CD4-positive, alpha-beta T cell (primary cell): ENCODE data around the gene RBMS3. TPM values are rescaled to one million over a fixed set of nuclear protein-coding genes. Genes with fewer than 3 reads are reported as not detected.

ENCODE experiments used
- ATAC-seq: fragments of 200-7000 bp; cut with Tn5 transposase; one replicate; pipeline ENCODE4 v1.10.0; 2022; ENCODE audit warnings: mild to moderate bottlenecking; ENCODE audit not compliant: poor library complexity
- CTCF ChIA-PET: fragments of 350-600 bp; sonication (Branson Sonifier 250); formaldehyde crosslinking; loops from one replicate; lab custom pipeline; 2021; ENCODE audit warnings: antibody characterized with exemption, inconsistent platforms; lab: Charles Lee
- POLR2A ChIA-PET: fragments of 350-600 bp; sonication (Branson Sonifier 250); formaldehyde crosslinking; loops from one replicate; lab custom pipeline; 2021; ENCODE audit warnings: antibody characterized with exemption, inconsistent platforms; lab: Charles Lee
- DNase-seq, 14 experiments: peaks; one replicate each; pipeline ENCODE4 v3.0.0-alpha.2; 2013 to 2020; ENCODE audit warnings: mixed read lengths in 2 of 14
- H3K27ac ChIP-seq, 2 donors: one replicate each; pipeline versions ENCODE4 v1.5.1 to v1.7.0; 2013; ENCODE audit warnings: low read length in 2 of 2, low read depth in 1 of 2, mild to moderate bottlenecking in 1 of 2
- H3K27me3 ChIP-seq, 2 experiments: 1 replicate in 1 of 2; 2 replicates in 1 of 2; pipeline versions ENCODE4 v1.6.1 to v1.7.0; 2013; ENCODE audit warnings: low read length in 2 of 2, control low read depth in 1 of 2, mild to moderate bottlenecking in 1 of 2, moderate library complexity in 1 of 2; ENCODE audit not compliant: insufficient read depth in 2 of 2, control insufficient read depth in 1 of 2
- H3K36me3 ChIP-seq: one replicate; pipeline ENCODE4 v1.6.1; 2013; ENCODE audit warnings: low read length, control low read depth; ENCODE audit not compliant: insufficient read depth
- H3K4me1 ChIP-seq: one replicate; pipeline ENCODE4 v1.6.1; 2013; ENCODE audit warnings: low read length, control low read depth; ENCODE audit not compliant: insufficient read depth
- H3K4me3 ChIP-seq: one replicate; pipeline ENCODE4 v1.5.1; 2013; ENCODE audit warnings: mild to moderate bottlenecking, low read length, moderate library complexity
- H3K9me3 ChIP-seq, 2 experiments: 1 replicate in 1 of 2; 2 replicates in 1 of 2; pipeline versions ENCODE4 v1.6.1 to v1.7.0; 2013; ENCODE audit warnings: low read length in 2 of 2, mild to moderate bottlenecking in 2 of 2, control low read depth in 1 of 2, moderate library complexity in 1 of 2; ENCODE audit not compliant: control insufficient read depth in 1 of 2, insufficient read depth in 1 of 2
- H3K27ac Mint-ChIP-seq: one replicate; pipeline ENCODE4 v1.8.0; 2020; ENCODE audit warnings: mixed read lengths
- H3K27me3 Mint-ChIP-seq: one replicate; pipeline ENCODE4 v1.8.0; 2021; ENCODE audit warnings: mixed read lengths
- H3K36me3 Mint-ChIP-seq: one replicate; pipeline ENCODE4 v1.8.0; 2021; ENCODE audit warnings: low read depth, mixed read lengths
- H3K4me1 Mint-ChIP-seq: one replicate; pipeline ENCODE4 v1.8.0; 2021; ENCODE audit warnings: low read depth, mixed read lengths
- H3K4me3 Mint-ChIP-seq: one replicate; pipeline ENCODE4 v1.8.0; 2020; ENCODE audit warnings: mild to moderate bottlenecking, mixed read lengths
- H3K9me3 Mint-ChIP-seq: one replicate; pipeline ENCODE4 v1.8.0; 2020; ENCODE audit warnings: mixed read lengths
- intact Hi-C, 2 experiments: fragments of 100-400 bp; cut with DNase I in 1 of 2; cut with micrococcal nuclease in 1 of 2; formaldehyde crosslinking; loops; one replicate each; pipeline versions ENCODE4 v1.15.1 to v1.9.0; 2023 to 2025; cut with DNase I, micrococcal nuclease
- total RNA-seq, 174 experiments: library from RNA in 2 of 174; stranded (reverse) in 2 of 174; gene quantifications; one replicate each; pipeline ENCODE4 v1.2.3 and lab custom pipeline; 2021 to 2026
- TF ChIP-seq, protein P1 (sequence below): fragments of 200-600 bp; IDR thresholded peaks from one replicate; pipeline ENCODE4 v1.8.0; 2022; ENCODE audit warnings: antibody characterized with exemption, mild to moderate bottlenecking

The RBMS3 gene
- total RNA-seq, 2 experiments from 2014 or later, result 1.6 to 1.7 TPM

- peaks cover 2% of the 10 kb centered on the region for H3K9me3 Mint-ChIP-seq
- no peak overlapping the region for H3K4me3 ChIP-seq
- H3K36me3 ChIP-seq, result no peaks in the 10 kb centered on the region
- H3K4me1 Mint-ChIP-seq, result peaks cover 5% of the 10 kb centered on the region
- H3K9me3 ChIP-seq, result peaks cover 0 to 4% of the 10 kb centered on the region in 2 experiments
- H3K36me3 Mint-ChIP-seq, result no peaks in the 10 kb centered on the region
- no peaks in the 10 kb centered on the region for H3K27me3 ChIP-seq
- H3K27ac Mint-ChIP-seq, result no peak overlapping the region
- no peak overlapping the region for H3K4me3 Mint-ChIP-seq
- H3K27me3 Mint-ChIP-seq, result no peaks in the 10 kb centered on the region
- CTCF ChIA-PET, result no interaction called here
- DNase-seq (no peak), ATAC-seq (no peak)
- TF ChIP-seq, protein P1, sequence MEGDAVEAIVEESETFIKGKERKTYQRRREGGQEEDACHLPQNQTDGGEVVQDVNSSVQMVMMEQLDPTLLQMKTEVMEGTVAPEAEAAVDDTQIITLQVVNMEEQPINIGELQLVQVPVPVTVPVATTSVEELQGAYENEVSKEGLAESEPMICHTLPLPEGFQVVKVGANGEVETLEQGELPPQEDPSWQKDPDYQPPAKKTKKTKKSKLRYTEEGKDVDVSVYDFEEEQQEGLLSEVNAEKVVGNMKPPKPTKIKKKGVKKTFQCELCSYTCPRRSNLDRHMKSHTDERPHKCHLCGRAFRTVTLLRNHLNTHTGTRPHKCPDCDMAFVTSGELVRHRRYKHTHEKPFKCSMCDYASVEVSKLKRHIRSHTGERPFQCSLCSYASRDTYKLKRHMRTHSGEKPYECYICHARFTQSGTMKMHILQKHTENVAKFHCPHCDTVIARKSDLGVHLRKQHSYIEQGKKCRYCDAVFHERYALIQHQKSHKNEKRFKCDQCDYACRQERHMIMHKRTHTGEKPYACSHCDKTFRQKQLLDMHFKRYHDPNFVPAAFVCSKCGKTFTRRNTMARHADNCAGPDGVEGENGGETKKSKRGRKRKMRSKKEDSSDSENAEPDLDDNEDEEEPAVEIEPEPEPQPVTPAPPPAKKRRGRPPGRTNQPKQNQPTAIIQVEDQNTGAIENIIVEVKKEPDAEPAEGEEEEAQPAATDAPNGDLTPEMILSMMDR, result no peak
- H3K4me1 ChIP-seq, result no peaks in the 10 kb centered on the region
- intact Hi-C loops, result no loop called here
- H3K27ac ChIP-seq, result no peak overlapping the region
- POLR2A ChIA-PET, result no interaction called here
Observed at GRCh38 chr3:29438580-29438979, 157.7 kb downstream of the RBMS3 start.

DNA sequence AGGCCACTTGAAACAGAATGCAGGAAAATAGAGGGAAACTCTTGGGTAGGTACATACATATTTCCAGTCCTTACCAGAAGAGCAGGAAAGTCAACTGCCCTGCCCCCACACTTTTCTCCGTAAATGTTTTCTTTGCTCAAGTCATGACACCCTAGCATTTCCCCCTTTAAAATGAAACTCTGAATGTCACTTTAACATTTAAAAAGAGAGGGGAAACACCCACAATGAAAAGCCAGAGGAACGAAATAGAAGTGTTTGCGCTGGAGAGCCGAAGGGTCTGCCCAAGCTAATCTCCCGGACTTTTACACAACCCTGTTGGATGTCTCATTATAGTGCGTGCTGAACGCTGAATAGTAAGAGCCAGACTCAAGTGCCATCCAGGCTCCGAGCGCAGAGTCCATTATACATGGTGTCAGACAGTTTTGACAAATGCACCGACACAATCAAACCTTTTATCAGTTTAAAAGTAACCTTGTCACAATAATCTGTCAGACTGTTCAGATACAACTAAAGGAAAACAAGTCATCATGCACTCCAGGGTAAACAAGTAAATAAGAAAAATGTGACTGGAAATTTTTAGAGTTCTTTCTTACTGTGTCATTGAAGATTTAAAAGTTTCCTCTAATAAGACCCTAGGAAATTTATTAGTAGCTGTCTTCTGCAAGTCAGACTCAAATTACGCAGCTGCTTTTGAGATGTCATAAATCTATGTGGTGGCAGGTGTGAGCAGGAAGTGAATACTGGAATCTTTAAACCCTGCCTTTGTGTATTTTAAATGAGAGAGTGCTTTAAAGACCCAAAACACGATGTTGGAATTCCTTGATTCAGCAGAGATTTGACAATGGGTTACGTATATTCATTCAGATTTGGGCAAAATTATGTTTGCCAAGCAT is 159.8 kb downstream of the RBMS3 start:
- DNase-seq, result no peak
- Mint-ChIP-seq H3K4me3 (peak overlapping the region; percentile 52), H3K36me3 (no peaks in the 10 kb centered on the region), H3K27me3 (no peaks in the 10 kb centered on the region), H3K27ac (no peak overlapping the region), H3K9me3 (peaks cover 4% of the 10 kb centered on the region), H3K4me1 (peaks cover 5% of the 10 kb centered on the region)
- POLR2A ChIA-PET, result no interaction called here
- no peak for ATAC-seq
- Histone ChIP-seq H3K9me3 (peaks cover 0 to 1% of the 10 kb centered on the region in 2 experiments), H3K4me1 (no peaks in the 10 kb centered on the region), H3K27ac (no peak overlapping the region), H3K4me3 (no peak overlapping the region), H3K36me3 (no peaks in the 10 kb centered on the region), H3K27me3 (no peaks in the 10 kb centered on the region)
- intact Hi-C loops, result no loop called here
- CTCF ChIA-PET, result no interaction called here
- TF ChIP-seq, protein P1, result no peak

DNA sequence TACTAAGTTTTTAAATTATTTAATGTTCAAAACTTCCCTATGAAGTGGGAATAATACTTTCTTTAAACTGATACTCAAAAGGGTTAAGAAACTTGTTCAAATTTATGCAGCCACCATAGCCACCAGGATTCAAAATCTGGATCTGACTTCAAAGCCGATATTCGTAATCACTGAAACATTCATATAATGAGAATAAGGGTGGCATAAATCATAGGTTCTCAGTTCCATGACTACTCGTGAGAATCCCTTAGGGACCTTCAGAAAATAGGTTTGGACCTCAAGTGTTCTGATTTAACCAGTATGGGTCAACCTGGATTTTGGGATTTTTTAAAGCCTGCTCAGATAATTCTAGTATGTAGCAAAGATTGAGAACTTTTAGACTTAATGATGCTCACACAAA is 160.6 kb downstream of the RBMS3 start:
- Mint-ChIP-seq H3K27me3 (no peaks in the 10 kb centered on the region), H3K4me3 (no peak overlapping the region), H3K4me1 (peaks cover 5% of the 10 kb centered on the region), H3K36me3 (no peaks in the 10 kb centered on the region), H3K9me3 (peaks cover 4% of the 10 kb centered on the region), H3K27ac (no peak overlapping the region)
- ChIA-PET CTCF (no interaction called here), POLR2A (no interaction called here)
- Histone ChIP-seq H3K27me3 (no peaks in the 10 kb centered on the region), H3K27ac (no peak overlapping the region), H3K9me3 (no peaks in the 10 kb centered on the region), H3K4me3 (no peak overlapping the region), H3K4me1 (no peaks in the 10 kb centered on the region), H3K36me3 (no peaks in the 10 kb centered on the region)
- TF ChIP-seq, protein P1, result no peak
- intact Hi-C loops, result no loop called here
- no peak for ATAC-seq
- no peak for DNase-seq
